Coronary artery (tissue), 2 donors: Measurements from ENCODE around the gene AKAP13.
A peak's percentile ranks its signal among the peaks of the same experiment; 100 is the strongest.

Experiments used
- DNase-seq: peaks from one replicate; pipeline ENCODE4 v3.0.0-alpha.2; 2017; ENCODE audit warnings: low spot score
- H3K27ac ChIP-seq, 2 donors: fragments of 200-600 bp; sonication (generic); one replicate each; pipeline ENCODE4 v1.5.1; 2016 to 2019
- H3K4me3 ChIP-seq: fragments of 200-600 bp; sonication (generic); 2 replicates; pipeline ENCODE4 v1.5.1; 2016; ENCODE audit warnings: mild to moderate bottlenecking, moderate library complexity
- TF ChIP-seq, protein P1 (sequence below): fragments of 200-600 bp; sonication (generic); IDR thresholded peaks from one replicate; pipeline ENCODE4 v1.5.1; 2019; ENCODE audit warnings: antibody characterized with exemption

AKAP13 gene

DNA sequence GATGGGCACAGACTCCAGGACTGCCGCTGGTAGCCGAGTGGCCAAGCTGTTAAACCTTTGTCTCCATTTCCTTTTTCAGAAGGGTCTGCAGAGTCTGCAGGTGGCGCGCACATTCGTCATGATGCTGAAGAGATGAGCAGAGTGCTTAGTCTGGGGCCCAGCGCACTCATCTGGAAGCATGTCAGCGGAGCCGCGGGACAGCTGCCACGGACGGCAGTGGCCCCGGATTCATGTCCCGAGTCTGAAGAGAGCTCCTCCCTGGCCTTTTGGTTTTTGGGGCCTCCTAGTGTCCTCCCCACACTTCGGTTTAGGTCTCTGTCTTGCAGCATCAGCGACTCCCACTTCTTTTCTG is 371.7 kb downstream of the AKAP13 start:
- peak overlapping the region in 1 of 2 donors; percentile 86 for H3K27ac ChIP-seq
- TF ChIP-seq, protein P1, sequence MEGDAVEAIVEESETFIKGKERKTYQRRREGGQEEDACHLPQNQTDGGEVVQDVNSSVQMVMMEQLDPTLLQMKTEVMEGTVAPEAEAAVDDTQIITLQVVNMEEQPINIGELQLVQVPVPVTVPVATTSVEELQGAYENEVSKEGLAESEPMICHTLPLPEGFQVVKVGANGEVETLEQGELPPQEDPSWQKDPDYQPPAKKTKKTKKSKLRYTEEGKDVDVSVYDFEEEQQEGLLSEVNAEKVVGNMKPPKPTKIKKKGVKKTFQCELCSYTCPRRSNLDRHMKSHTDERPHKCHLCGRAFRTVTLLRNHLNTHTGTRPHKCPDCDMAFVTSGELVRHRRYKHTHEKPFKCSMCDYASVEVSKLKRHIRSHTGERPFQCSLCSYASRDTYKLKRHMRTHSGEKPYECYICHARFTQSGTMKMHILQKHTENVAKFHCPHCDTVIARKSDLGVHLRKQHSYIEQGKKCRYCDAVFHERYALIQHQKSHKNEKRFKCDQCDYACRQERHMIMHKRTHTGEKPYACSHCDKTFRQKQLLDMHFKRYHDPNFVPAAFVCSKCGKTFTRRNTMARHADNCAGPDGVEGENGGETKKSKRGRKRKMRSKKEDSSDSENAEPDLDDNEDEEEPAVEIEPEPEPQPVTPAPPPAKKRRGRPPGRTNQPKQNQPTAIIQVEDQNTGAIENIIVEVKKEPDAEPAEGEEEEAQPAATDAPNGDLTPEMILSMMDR: no peak
- DNase-seq: peak; percentile 61
- no peak overlapping the region for H3K4me3 ChIP-seq

DNA sequence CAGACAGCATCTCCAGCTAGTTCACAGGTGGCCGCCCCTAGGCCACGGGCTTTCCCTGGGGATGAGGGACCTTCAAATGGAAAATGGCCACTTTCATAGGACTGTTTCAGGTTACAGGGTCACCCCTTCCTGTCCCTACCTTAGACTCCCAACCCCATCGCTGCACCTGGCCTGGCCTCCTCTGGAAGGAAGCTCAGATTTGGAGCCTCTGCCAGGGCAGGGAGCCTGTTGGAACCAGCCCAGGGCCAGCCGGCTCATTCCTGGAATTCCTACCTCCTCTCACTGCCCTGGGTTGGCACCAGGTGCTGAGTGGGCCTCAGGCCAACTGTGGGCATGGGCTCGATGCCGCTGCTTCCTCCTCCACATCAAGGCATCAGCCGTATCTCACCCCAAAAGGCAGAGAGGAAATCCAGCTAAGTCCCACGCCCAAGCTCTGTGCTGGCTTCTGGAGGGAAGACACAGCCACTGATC is 372.1 kb downstream of the AKAP13 start:
- DNase-seq: peak; percentile 71
- TF ChIP-seq, protein P1: no peak
- Histone ChIP-seq H3K4me3 (no peak overlapping the region), H3K27ac (no peak overlapping the region)

DNA sequence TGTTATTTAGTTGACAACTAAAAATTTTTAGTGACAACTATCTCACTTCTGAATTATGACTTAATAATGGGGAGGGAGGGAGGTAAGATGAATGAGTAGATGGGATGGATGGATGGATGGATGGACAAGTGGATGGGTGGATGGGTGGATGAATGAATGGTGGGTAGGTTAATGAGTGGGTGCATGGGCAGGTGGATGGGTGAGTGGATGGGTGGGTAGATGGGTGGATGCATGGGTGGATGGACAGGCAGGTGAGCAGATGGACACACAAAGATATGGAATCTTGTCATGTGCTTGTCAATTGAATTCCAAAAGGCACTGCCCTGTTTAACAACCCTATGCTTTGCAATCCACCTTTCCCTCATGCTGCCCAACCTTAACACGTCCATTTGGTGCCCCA is 372.9 kb downstream of the AKAP13 start:
- DNase-seq: peak; percentile 56
- Histone ChIP-seq H3K27ac (no peak overlapping the region), H3K4me3 (no peak overlapping the region)
- TF ChIP-seq, protein P1: no peak

DNA sequence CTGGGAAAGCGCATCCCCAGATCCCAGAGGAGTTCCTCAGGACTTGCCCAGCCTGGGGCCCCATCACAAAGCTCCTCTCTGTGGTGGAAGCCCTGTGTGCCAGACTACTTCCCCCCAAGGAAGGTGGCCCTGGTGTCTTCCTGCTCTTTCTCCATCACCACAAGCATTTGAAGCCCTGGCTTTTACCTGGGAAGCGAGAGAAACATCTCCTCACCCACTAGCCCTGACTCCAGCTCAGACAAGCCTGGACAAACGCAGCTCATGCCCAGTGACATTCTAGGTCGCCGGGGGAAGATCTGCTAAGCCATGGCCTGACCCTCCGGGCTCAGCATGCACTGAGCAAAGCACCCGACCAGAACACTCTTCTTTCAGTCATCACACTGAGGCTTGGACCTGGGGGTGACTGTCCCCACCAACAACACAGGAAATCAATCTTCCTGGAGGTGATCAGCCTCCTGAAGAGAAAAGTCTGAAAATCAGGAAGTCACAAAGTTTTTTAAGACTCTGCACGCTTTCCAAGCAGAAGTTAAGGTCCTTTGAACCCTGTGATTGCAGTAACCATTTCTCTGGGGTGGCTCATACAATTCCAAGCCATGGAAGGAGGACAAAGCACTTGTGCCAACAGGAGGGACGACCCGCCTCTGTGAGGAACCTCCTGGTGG is 373.5 kb downstream of the AKAP13 start:
- peak; percentile 60 for DNase-seq
- H3K4me3 ChIP-seq: no peak overlapping the region
- no peak overlapping the region for H3K27ac ChIP-seq
- TF ChIP-seq, protein P1: no peak

DNA sequence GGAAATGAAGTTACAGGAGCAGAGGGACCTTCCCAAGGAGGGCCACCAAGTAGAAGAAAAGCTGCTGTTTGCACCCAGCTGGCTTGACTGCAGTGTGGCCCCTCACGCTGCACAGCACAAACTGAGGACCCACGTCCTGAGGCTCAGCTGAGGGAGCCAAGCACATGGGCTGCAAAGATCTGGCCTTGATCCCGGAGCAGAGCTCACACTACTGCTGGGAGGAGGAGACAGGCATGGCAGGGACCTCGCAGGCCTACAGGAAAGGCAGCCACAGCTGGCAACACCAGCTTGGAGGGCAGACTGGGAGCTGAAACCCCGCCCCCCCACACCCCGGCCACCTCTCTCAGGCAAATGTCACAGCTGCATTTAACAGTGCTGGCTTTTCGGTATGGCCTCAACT is 374.6 kb downstream of the AKAP13 start:
- peak; percentile 73 for DNase-seq
- TF ChIP-seq, protein P1: no peak
- peak overlapping the region in 1 of 2 donors; percentile 16 for H3K27ac ChIP-seq
- H3K4me3 ChIP-seq: no peak overlapping the region

DNA sequence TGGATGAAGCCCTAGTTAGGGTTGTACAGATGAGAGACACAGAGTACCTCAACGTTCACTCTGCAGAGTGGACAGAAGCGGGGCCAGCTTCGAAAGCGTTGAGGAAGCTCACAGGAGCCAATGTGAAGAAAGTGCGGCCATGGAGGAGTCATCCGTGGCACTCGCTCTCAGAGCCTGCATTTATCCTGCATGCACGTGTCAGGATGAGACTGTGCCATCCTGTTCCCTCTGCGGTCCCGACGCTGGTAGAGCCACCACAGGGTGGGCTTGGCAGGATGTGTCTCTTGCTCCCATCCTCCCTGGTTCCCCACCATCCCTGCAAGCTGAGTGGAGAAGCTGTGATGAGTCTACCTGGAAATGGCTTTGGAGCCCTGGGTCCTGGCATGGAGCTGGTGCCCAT is 375.1 kb downstream of the AKAP13 start:
- H3K27ac ChIP-seq: peak overlapping the region in 1 of 2 donors; percentile 16
- no peak overlapping the region for H3K4me3 ChIP-seq
- TF ChIP-seq, protein P1: no peak
- peak; percentile 70 for DNase-seq

DNA sequence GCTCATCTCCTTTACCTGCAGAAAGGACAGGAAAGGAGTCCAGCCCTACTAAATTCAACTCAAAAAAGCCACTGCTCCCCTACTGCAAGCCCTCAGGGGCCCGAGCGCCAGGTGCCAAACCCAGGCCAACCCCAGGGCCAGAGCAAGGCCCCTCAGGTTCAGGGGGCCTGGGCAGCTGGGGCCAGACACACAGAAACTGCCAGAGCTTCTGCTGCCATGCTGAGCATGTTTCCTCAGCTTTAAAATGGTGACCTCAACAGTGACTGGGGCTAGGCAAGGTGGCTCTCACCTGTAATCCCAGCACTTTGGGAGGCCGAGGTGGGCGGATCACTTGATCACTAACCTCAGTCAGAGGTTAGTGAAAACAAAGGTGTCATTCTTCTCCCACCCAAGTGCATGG is 375.5 kb downstream of the AKAP13 start:
- H3K27ac ChIP-seq: no peak overlapping the region
- TF ChIP-seq, protein P1: no peak
- H3K4me3 ChIP-seq: no peak overlapping the region
- DNase-seq: peak; percentile 64
